Measurements from ENCODE around the gene RUNDC1. TPM values are rescaled to one million over a fixed set of nuclear protein-coding genes. Genes with fewer than 3 reads are reported as not detected.

RUNDC1 gene
- total and polyA plus RNA-seq, 2 experiments from 2014 or later, result 6.1 to 11.9 TPM

DNA sequence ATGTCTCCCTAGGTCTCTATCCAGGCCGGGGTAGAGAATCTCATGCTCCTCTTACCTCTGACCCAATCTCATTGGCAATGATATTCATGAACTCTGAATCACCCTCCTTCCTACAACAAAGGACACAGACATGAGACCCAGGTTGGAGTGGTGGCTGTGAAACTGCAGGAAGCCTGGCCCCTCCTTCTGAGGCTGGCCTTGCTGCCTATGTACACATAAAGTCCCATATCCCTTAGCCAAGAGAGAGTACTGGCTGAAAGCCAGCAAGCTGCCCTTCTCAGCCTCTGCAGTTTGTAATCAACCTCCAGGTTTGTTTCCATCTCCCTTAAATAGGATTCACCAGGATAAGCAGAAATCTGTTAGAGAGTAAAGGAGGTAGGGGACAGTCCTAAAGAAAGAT is 26.7 kb upstream of the RUNDC1 start (continued):
- TF ChIP-seq, protein P1, sequence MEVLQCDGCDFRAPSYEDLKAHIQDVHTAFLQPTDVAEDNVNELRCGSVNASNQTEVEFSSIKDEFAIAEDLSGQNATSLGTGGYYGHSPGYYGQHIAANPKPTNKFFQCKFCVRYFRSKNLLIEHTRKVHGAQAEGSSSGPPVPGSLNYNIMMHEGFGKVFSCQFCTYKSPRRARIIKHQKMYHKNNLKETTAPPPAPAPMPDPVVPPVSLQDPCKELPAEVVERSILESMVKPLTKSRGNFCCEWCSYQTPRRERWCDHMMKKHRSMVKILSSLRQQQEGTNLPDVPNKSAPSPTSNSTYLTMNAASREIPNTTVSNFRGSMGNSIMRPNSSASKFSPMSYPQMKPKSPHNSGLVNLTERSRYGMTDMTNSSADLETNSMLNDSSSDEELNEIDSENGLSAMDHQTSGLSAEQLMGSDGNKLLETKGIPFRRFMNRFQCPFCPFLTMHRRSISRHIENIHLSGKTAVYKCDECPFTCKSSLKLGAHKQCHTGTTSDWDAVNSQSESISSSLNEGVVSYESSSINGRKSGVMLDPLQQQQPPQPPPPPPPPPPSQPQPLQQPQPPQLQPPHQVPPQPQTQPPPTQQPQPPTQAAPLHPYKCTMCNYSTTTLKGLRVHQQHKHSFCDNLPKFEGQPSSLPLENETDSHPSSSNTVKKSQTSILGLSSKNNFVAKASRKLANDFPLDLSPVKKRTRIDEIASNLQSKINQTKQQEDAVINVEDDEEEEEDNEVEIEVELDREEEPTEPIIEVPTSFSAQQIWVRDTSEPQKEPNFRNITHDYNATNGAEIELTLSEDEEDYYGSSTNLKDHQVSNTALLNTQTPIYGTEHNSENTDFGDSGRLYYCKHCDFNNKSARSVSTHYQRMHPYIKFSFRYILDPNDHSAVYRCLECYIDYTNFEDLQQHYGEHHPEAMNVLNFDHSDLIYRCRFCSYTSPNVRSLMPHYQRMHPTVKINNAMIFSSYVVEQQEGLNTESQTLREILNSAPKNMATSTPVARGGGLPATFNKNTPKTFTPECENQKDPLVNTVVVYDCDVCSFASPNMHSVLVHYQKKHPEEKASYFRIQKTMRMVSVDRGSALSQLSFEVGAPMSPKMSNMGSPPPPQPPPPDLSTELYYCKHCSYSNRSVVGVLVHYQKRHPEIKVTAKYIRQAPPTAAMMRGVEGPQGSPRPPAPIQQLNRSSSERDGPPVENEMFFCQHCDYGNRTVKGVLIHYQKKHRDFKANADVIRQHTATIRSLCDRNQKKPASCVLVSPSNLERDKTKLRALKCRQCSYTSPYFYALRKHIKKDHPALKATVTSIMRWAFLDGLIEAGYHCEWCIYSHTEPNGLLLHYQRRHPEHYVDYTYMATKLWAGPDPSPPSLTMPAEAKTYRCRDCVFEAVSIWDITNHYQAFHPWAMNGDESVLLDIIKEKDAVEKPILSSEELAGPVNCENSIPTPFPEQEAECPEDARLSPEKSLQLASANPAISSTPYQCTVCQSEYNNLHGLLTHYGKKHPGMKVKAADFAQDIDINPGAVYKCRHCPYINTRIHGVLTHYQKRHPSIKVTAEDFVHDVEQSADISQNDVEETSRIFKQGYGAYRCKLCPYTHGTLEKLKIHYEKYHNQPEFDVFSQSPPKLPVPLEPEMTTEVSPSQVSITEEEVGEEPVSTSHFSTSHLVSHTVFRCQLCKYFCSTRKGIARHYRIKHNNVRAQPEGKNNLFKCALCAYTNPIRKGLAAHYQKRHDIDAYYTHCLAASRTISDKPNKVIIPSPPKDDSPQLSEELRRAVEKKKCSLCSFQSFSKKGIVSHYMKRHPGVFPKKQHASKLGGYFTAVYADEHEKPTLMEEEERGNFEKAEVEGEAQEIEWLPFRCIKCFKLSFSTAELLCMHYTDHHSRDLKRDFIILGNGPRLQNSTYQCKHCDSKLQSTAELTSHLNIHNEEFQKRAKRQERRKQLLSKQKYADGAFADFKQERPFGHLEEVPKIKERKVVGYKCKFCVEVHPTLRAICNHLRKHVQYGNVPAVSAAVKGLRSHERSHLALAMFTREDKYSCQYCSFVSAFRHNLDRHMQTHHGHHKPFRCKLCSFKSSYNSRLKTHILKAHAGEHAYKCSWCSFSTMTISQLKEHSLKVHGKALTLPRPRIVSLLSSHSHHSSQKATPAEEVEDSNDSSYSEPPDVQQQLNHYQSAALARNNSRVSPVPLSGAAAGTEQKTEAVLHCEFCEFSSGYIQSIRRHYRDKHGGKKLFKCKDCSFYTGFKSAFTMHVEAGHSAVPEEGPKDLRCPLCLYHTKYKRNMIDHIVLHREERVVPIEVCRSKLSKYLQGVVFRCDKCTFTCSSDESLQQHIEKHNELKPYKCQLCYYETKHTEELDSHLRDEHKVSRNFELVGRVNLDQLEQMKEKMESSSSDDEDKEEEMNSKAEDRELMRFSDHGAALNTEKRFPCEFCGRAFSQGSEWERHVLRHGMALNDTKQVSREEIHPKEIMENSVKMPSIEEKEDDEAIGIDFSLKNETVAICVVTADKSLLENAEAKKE (CRISPR knock-in tag; IDR thresholded peaks at IDR 0.05), result no peak
- TF ChIP-seq EZH2phosphoT487 (IDR thresholded peaks at IDR 0.05; ENCODE audit: unreplicated experiment), result no peak
- TF ChIP-seq EZH2 (IDR thresholded peaks at IDR 0.05; ENCODE audit: low read depth, unreplicated experiment), result no peak
- no peak for TF ChIP-seq NANOG (IDR thresholded peaks at IDR 0.05; ENCODE audit: borderline replicate concordance)
- TF ChIP-seq, protein P2, sequence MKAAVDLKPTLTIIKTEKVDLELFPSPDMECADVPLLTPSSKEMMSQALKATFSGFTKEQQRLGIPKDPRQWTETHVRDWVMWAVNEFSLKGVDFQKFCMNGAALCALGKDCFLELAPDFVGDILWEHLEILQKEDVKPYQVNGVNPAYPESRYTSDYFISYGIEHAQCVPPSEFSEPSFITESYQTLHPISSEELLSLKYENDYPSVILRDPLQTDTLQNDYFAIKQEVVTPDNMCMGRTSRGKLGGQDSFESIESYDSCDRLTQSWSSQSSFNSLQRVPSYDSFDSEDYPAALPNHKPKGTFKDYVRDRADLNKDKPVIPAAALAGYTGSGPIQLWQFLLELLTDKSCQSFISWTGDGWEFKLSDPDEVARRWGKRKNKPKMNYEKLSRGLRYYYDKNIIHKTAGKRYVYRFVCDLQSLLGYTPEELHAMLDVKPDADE (IDR thresholded peaks at IDR 0.05), result no peak
- TF ChIP-seq JUNB (IDR thresholded peaks at IDR 0.05; ENCODE audit: unreplicated experiment), result no peak
- no peak for TF ChIP-seq ZNF331 (CRISPR knock-in tag; IDR thresholded peaks at IDR 0.05; ENCODE audit: low read depth)
- TF ChIP-seq ZNF114 (CRISPR knock-in tag; IDR thresholded peaks at IDR 0.05), result no peak
- TF ChIP-seq STAT1 (IDR thresholded peaks at IDR 0.05; ENCODE audit: unreplicated experiment), result no peak

Data from GM23338 (cell line).